ENCODE data around the gene RPS16.

RPS16 gene

DNA sequence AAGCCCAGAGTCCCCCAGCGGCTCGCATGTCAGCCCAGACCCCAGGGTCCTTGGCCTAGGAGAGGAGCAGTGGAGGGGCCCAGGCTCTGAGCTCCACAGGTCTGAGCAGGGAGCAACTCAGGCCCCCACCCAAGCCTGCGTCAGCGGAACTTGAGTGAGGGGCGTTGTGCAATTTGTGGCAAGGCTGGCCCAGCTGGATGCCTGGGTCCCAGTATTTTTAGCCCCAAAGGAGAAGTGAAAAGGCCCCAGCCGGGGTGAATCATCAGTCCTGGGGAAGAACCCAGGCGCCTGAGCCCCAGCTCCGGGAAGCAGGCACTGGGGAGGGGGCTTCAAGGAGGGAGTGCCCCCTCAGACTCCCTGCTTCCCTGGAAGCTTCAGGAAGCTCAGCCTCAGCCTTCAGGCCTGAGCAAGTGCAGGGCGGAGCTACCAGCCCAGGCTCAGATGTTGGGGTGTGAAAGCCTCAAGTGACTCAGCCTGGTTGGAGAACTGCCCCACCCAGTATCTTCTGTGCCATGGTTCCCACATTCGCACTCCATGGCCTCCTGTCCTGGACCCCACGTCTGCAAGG is 37.4 kb downstream of the RPS16 start:
- no peak overlapping the region for H3K4me3 ChIP-seq (ENCODE audit: low read length)
- DNase-seq (ENCODE audit: low read depth, low spot score), result no peak

DNA sequence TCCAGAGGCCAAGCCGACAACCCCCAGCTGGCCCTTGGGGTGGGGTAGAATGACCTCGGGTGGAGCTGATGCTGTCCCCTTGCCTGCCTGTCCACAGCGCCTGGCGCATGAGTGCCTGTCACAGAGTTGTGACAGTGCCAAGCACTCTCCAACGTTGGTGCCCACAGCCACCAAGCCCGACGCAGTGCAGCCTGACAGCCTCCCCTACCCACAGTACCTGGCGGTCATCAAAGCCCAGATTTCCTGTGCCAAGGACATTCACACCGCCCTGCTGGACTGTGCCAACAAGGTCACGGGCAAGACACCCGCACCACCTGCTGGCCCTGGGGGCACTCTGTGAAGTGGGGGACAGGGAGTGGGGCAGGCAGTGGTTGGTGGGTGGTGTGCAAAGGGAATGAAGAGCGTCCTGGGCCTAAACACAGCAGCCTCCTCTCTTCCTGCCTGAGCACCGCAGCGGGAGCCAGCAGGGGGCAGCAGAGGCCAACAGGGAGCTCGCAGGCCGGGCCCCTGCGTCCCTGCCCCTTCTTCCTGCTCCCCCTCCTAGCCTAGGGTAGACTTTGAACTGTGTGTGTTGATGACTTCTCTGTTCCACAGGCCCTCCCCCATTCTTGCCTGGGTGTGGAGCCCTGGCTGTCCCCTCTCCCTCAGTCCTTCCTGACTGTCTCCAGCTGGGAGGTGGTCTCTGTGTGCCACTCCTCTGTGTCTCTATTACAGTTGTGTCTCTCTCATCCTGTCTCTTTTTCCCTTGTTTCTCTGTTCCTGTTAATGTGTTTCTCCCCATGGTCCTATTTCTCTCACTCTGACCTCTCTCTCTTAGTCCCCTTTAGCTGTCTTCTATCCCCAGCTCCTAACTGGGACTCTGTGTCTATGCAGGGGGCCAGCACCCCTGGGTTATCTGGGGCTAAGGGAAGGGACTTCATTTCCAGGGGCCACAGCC is 38.1 kb downstream of the RPS16 start:
- H3K4me3 ChIP-seq (ENCODE audit: low read length), result no peak overlapping the region
- DNase-seq (ENCODE audit: low read depth, low spot score), result peak; percentile 85

DNA sequence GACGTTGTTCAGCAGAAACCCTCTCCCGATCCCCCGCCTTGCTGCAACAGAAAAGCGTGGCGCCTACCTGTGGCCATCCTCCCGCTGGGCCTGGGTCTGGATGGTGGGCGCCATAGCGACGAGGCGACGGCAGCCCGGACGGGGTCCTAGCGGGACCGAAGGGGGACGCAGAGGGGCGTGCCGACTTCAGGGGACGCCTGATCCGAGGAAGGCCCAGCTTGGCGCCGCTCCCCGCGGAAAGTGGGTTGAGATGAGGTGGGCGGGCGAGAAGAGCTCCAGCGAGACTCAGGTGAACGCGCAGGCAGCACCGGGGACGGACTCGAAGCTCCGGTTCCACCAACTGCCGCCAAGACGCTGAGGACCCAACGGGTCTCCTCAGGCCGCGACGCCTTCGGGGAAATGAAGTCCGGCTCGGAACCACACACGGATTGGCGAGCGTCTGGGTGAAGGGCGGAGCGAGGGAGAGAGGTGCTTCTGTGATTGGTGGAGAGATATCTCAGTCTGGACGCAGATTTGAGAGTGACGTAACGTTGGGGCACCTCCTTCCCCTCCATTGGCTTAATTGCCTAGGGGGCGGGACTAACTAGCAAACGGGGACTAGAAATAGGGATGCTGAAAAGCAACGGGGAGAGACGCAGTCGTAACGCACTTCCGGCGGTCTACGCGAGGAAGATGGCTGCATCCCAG is 44.9 kb downstream of the RPS16 start, which contains the start of the genes MED29 and PAF1:
TSS of gene MED29 (plus strand) at position 628 of the 687 bp plus-strand sequence. CDS start at position 673, 45 bp downstream.
TSS of gene PAF1 (minus strand) at position 356 of the 687 bp plus-strand sequence. CDS start at position 114, 242 bp downstream.
- DNase-seq (ENCODE audit: low read depth, low spot score), result peak; percentile 100
- peak within 1 kb of the TSS; percentile 81 for H3K4me3 ChIP-seq (ENCODE audit: low read length)

DNA sequence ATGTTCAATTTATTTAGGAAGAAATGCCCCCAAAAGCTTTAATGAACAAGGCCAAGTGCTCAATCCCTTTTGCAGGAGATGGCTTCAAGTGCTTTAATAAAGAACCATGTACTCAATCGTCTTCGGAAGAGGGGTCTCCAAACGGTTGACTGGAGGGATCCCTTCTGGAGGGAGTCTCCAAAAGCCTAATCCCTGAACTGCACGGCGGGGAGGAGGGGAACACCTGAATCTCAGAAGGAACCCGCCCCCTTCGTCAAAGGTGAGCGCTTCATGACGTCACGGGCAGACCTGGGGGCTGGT is 45.3 kb downstream of the RPS16 start:
- H3K4me3 ChIP-seq (ENCODE audit: low read length), result peak overlapping the region; percentile 81
- no peak for DNase-seq (ENCODE audit: low read depth, low spot score)

DNA sequence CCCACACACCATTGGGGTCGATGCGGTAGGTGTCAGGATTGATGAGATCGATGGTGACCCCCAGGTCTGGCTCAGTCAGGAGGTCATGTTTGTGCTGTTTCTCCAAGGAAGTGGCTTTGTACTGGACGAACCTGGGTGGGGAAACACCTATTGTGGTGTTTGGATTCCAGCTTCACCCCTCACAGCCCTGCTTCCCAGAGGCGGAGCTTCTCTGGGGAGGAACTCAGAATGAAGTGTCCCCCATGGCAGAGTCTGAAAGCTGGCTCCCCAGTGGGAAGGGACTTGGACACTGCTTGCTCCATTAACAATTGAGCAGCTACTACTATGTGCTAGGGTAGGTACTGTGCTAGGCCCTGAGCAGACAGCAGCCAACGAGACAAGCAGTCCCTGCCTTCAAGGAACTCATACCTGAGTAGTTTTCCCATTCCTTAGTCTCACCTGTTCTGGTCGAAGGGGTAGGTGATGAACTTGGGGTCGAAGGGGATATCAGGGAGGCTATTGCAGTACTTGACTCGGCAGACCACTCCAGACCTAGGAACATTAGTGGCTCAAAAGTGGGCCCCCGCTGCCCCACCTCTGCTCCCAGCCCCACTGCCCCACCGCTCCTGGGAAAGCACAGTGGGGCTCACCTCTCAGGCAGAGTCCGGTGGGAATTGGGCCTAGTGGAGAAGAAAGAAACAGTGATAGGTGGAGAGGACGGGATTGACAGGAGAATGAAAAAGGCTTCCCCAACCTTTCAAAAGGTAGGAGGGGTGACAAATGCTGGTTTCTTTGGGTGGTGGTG is 45.9 kb downstream of the RPS16 start:
- DNase-seq (ENCODE audit: low read depth, low spot score), result no peak
- peak overlapping the region; percentile 81 for H3K4me3 ChIP-seq (ENCODE audit: low read length)

DNA sequence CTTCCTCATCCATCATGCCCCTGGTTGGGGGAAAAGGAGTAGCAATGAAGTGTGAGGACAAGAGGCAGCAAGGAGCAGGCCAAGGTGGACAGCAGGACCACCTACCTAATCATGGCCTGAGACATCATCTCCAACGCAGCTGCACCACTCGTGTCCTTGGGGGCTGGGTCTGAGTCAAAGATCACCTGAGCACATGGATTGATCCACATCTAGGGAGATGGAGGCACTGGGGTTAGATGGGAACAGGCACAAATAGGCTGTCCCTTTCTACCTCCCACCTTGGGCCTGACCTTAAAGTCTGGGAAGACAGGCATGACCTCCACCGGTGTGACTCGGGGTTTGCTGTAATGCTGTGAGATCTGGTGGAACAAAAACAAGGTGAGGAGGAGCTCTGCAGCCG is 47.1 kb downstream of the RPS16 start:
- no peak overlapping the region for H3K4me3 ChIP-seq (ENCODE audit: low read length)
- no peak for DNase-seq (ENCODE audit: low read depth, low spot score)

DNA sequence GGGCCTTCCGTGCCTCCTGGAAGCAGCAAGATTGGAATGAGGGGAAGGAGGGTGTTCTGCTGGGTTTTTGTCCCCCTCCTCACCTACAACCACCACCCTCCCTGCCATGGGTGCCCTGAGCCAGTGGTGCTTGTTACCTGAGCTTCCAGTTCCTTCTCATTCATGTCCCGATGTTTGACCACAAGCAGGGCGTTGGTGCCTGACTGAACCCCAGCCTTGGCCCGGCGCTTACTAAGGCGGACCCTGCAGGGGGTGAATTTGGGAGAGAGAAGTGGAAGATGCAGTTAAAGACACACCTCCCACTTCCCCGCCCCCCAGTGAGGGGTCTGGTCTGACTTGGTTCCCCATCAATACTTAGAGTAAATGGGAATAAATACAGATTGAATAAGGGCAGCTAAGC is 49.2 kb downstream of the RPS16 start:
- H3K4me3 ChIP-seq (ENCODE audit: low read length), result no peak overlapping the region
- no peak for DNase-seq (ENCODE audit: low read depth, low spot score)

DNA sequence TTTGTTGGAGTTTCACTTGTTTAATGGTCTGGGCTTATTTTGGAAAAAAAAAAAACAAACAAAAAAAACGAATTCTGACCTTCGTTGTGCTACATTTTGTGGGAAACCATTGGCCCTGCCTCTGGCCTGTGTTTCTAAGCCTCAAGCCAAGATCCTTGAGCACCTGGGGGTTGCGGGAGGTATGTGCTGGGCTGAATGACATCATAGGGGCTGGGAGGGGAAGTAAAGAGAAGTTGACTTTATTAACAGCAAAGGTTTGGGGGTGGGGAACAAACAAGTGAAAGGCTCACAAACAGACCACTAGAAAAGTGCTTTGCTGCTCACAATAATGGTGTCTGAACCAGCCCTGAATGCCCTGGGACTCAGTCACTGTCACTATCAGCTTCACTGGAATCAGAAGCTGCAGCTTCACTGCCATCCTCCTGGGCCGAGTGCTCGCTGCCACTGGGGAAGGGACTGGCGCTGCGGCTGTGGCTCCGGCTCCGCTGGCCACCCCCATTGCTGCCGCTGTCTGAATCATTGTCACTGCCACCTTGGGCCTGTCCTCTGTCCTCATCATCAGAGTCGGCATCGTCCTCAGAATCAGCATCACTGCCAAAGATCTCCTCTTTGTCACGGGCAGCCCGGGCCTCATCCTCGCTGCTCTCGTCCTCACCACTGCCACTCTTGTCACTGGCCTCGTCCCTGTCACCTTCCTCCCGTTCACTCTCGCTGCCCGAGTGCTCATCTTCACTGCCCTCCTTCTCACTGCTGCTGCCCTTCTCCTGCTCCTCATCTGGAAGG is 49.9 kb downstream of the RPS16 start:
- no peak for DNase-seq (ENCODE audit: low read depth, low spot score)
- no peak overlapping the region for H3K4me3 ChIP-seq (ENCODE audit: low read length)

DNA sequence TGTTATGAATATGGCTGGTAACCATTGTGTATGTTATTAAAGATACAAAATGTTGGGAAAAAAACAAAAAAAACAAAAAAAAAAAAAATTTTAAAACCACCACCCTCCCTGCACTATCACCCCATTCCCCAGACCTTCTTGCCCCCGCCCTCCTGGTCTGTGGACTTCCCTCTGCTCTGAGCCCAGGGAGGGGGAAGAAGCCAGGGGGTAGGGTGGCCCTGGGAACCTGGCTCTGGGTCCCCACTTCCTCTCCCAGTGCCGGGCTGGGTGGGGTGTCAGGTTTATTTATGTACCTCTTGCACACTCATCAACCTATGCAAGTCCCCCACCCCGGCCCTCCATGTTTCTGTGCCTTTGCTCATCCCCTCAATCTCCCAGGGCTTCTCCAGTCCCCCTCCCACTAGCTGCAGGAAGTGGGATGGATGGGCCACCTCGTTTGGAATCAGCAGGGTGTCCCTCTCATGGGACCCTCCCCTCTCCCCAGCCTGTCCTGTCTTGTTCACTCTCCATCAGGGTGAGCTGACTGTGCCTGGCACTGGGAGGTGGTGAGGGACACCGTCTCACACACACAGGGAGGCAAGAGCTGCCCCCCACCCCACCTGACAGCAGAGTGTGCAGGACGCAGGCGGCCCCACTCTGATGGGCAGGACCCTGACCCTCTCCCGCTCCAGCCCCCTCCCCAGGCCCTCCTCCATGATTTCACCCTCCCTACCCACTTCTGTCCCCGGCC is 50.7 kb downstream of the RPS16 start:
- H3K4me3 ChIP-seq (ENCODE audit: low read length), result no peak overlapping the region
- no peak for DNase-seq (ENCODE audit: low read depth, low spot score)
